ENCODE measurements around the gene SFXN3. TPM values are rescaled to one million over a fixed set of nuclear protein-coding genes. Genes with fewer than 3 reads are reported as not detected.

The SFXN3 gene
- total and polyA plus RNA-seq, 2 of the 8 experiments (the other 6 are each of a cell fraction or from before 2014, with no cell fraction given): 2.6 to 2.8 TPM

DNA sequence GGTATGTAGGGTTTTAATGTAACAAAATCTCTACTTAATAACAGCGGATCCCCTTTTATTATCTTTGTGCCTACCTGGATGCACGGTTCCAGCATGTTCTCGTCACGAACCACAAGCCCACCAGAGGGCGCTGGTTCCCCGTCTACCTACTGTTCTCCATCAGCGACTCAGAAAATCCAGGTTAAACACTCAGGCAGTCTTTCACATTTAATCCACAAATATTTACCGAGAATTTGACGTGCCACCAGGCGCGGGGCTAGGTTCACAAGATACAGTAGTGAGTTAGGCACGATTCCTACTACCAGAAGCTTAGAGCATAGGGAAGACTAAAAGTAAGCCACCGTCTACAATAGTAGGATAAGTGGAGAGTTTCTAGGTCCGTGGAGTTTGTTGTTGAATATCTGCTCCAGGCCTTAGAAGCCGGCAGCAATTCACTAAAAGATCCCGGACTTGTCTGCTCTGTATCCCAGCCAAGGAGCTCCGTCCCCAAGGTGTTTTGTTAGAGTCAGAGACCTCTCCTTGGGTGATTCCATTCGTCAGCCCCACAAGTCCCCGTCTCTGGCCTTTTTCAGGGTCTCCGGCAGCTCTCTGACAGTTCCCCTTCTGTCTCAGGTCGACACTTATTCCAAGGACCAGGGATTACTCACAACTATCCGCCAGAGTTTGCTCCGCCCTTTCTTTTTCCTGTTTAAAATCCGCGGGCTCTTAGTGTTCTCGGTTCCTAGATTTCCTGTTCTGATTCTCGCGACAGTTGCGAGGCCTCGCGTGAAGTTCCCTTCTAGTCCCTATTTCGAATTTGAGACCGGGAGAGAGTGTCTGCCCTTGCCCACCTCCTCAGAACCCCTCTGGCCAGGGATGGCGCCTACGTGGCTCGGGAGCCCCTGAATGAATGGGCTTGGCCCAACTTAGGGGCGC lies 29.3 kb downstream of the SFXN3 start:
- Histone ChIP-seq H3K9ac (replicated peaks in 1 of 4; ENCODE audit: extremely low read depth in 1 of 4, low read depth in 3 of 4, low read length in 3 of 4) (peak overlapping the region; percentile 78 to 97 (median 92)), H2BK5ac (ENCODE audit: low read depth, low read length) (peak overlapping the region; percentile 99), H3K4me1 (replicated peaks in 1 of 4; ENCODE audit: control insufficient read depth in 3 of 4, insufficient read depth in 4 of 4, low read length in 3 of 4) (peaks cover 0 to 26% (median 16%) of the 10 kb centered on the region in 4 experiments; a peak in 6 of 7 replicates), H3K4ac (replicated peaks; ENCODE audit: insufficient read length, low read depth, low read length) (peak overlapping the region; percentile 88), H3K56ac (replicated peaks; ENCODE audit: insufficient read length, low read depth, low read length) (peak overlapping the region; percentile 98), H2BK120ac (replicated peaks; ENCODE audit: low read depth, low read length) (no peak overlapping the region), H3K18ac (ENCODE audit: extremely low read depth, low read length) (peak overlapping the region; percentile 100), H3K27me3 (replicated peaks in 1 of 4; ENCODE audit: control insufficient read depth in 3 of 4, extremely low read depth in 1 of 4, insufficient read depth in 3 of 4, low read length in 3 of 4) (peaks cover 35 to 42% (median 39%) of the 10 kb centered on the region in 4 experiments), H3K36me3 (ENCODE audit: control insufficient read depth in 2 of 4, insufficient read depth in 4 of 4, low read length in 3 of 4) (no peaks in the 10 kb centered on the region; a peak in 1 of 8 replicates), H3K9me3 (ENCODE audit: insufficient read depth in 2 of 2, low read depth in 1 of 2, low read length in 1 of 2) (no peaks in the 10 kb centered on the region), H3K79me1 (ENCODE audit: low read depth, low read length) (no peaks in the 10 kb centered on the region), H3K4me3 (ENCODE audit: extremely low read depth in 1 of 4, insufficient read depth in 2 of 4, low read depth in 3 of 4, low read length in 4 of 4) (peak overlapping the region; percentile 89 to 97 (median 94)), H4K91ac (replicated peaks; ENCODE audit: insufficient read length, low read length) (peak overlapping the region; percentile 99), H4K20me1 (replicated peaks in 1 of 2; ENCODE audit: control insufficient read depth in 1 of 2, insufficient read depth in 2 of 2, low read length in 2 of 2) (peaks cover 10 to 21% of the 10 kb centered on the region in 2 experiments), H4K8ac (ENCODE audit: extremely low read depth, insufficient read depth, low read length) (peak overlapping the region; percentile 96; the same call in 1 of the 2 replicates), H2BK15ac (ENCODE audit: low read length) (peak overlapping the region; percentile 99; the same call in 1 of the 2 replicates), H2AFZ (ENCODE audit: low read length) (peak overlapping the region; percentile 85), H3K23me2 (ENCODE audit: low read depth, low read length) (peaks cover 14% of the 10 kb centered on the region; the same call in 1 of the 2 replicates), H3K79me2 (ENCODE audit: control insufficient read depth in 1 of 2, insufficient read depth in 2 of 2, low read length in 2 of 2) (peaks cover 0 to 3% of the 10 kb centered on the region in 2 experiments; a peak in 1 of 4 replicates), H3K23ac (ENCODE audit: insufficient read length) (no peak overlapping the region), H3K14ac (ENCODE audit: insufficient read length) (no peak overlapping the region), H2BK12ac (ENCODE audit: low read depth, low read length) (peak overlapping the region; percentile 82; the same call in 1 of the 2 replicates), H4K5ac (ENCODE audit: insufficient read length, low read depth, low read length) (peak overlapping the region; percentile 100), H3K27ac (ENCODE audit: low read depth, low read length) (peak overlapping the region; percentile 76), H2AK5ac (ENCODE audit: low read depth, low read length) (no peak overlapping the region), H2BK20ac (ENCODE audit: low read length) (0 out of 2 replicates have a peak overlapping the region, but pooled peaks have one; percentile 9), H3K4me2 (ENCODE audit: insufficient read depth in 1 of 2, low read depth in 2 of 2, low read length in 2 of 2) (peak overlapping the region; percentile 67 to 93)
- DNase-seq (ENCODE audit: low read depth in 1 of 2, low spot score in 2 of 2) (peak in 1 of 2 experiments; percentile 95), FAIRE-seq (peak; percentile 19)
- ChIA-PET POLR2A (ENCODE audit: partially characterized antibody) (interaction anchor here (0.7 to 8.4 kb wide), 6 partner anchors 10 to 82 kb away, joined by 3 to 85 read pairs (median 3); no protein-coding TSS in a partner anchor), CTCF (ENCODE audit: partially characterized antibody) (interaction anchor here (0.6 to 59.5 kb wide), 16 partner anchors 14 to 464 kb away, joined by 3 to 2176 read pairs (median 5); partner anchors contain the start of genes KAZALD1, PDZD7 and SFXN3)
- WGBS, 2 experiments (ENCODE audit: extremely low coverage in 1 of 2, insufficient coverage in 1 of 2, insufficient read length in 1 of 2, insufficient replicate concordance in 2 of 2, low coverage in 1 of 2, low lambda C conversion rate in 2 of 2, missing lambda C conversion rate in 1 of 2): 1% methylated on average over 37 of the region's 37 CpGs; no CpG with 5 or more reads in 1 of the 2 experiments
- TF ChIP-seq HDAC2 (IDR thresholded peaks at IDR 0.05; ENCODE audit: borderline replicate concordance in 1 of 2, low read depth in 2 of 2, low read length in 2 of 2) (no peak; a peak in 1 of 4 replicates), SIRT6 (IDR thresholded peaks at IDR 0.05; ENCODE audit: low read length) (no peak), CREB1 (IDR thresholded peaks at IDR 0.05) (peak; percentile 66; the same call in 1 of the 2 replicates), EGR1 (IDR thresholded peaks at IDR 0.05; ENCODE audit: borderline replicate concordance, low read depth, low read length) (no peak), RAD21 (IDR thresholded peaks at IDR 0.05 in 1 of 2, conservative IDR thresholded peaks at IDR 0.05 in 1 of 2; ENCODE audit: low read depth in 2 of 2, low read length in 2 of 2) (peak; percentile 77 to 83), POLR2A (IDR thresholded peaks at IDR 0.05; ENCODE audit: control extremely low read depth in 1 of 2, low read depth in 2 of 2, low read length in 2 of 2) (no peak; a peak in 1 of 3 replicates)
- TF ChIP-seq, protein P1, sequence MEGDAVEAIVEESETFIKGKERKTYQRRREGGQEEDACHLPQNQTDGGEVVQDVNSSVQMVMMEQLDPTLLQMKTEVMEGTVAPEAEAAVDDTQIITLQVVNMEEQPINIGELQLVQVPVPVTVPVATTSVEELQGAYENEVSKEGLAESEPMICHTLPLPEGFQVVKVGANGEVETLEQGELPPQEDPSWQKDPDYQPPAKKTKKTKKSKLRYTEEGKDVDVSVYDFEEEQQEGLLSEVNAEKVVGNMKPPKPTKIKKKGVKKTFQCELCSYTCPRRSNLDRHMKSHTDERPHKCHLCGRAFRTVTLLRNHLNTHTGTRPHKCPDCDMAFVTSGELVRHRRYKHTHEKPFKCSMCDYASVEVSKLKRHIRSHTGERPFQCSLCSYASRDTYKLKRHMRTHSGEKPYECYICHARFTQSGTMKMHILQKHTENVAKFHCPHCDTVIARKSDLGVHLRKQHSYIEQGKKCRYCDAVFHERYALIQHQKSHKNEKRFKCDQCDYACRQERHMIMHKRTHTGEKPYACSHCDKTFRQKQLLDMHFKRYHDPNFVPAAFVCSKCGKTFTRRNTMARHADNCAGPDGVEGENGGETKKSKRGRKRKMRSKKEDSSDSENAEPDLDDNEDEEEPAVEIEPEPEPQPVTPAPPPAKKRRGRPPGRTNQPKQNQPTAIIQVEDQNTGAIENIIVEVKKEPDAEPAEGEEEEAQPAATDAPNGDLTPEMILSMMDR (IDR thresholded peaks at IDR 0.05; ENCODE audit: control extremely low read depth in 1 of 3, insufficient read depth in 1 of 3, low read depth in 1 of 3, low read length in 3 of 3): peak; percentile 85 to 89 (median 86)

All from H1 (cell line).